Measurements from ENCODE around the gene WDR62. TPM values are rescaled to one million over a fixed set of nuclear protein-coding genes. Genes with fewer than 3 reads are reported as not detected.
"Not testable (repeated sequence)": the region's sequence is repeated elsewhere in the genome, so short reads cannot be mapped to it uniquely, and the experiment has no call there.

Gene WDR62
- polyA plus RNA-seq, 1 donor from 2014 or later: 0.81 TPM

GRCh38 chr19:36051637-36052036 is 3.1 kb upstream of the WDR62 start:
- H3K4me3 Mint-ChIP-seq: peak overlapping the region in 3 of 4 donors; percentile 9 to 60 (median 59)
- no peaks in the 10 kb centered on the region for H3K9me3 Mint-ChIP-seq
- H3K36me3 Mint-ChIP-seq: peaks cover 3% of the 10 kb centered on the region
- H3K4me1 Mint-ChIP-seq: peaks cover 0 to 13% (median 11%) of the 10 kb centered on the region in 3 donors
- H3K27me3 Mint-ChIP-seq: no peaks in the 10 kb centered on the region
- peak overlapping the region in 2 of 3 donors; percentile 80 to 91 for H3K27ac Mint-ChIP-seq

DNA sequence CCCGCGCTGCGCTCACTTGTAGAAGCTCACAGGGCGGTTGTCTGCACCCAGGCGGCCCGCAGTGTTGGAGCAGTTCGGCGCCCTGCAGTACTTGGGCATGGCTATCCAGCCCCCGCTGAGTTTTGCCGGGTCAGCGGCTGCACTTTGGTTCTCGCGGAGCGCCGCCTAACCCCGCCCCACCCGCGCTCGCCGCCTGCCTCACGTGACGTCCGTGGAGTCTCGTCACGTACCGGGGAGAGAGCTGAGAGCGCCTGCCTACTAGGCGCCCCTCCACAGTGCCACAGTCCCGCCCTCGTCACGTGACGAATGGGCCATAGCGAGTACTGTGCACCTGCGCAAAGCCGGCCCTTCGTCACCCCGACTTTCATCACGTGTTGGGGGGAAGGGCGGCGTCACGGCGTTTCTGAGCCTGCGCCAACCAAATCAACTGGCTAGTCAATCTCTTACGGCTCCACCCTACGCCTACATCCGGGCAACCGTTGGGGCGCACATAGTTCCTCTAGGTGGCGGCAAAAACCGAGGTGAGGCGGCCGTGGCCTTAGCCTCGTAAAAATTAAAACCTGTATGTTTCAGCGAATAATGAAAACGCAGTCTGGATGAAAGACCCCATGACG is 471 bp upstream of the WDR62 start, which contains the start of gene THAP8:
THAP8 (minus strand) TSS at position 167 of the 614 bp plus-strand sequence; CDS start at position 99, 68 bp downstream.
- no peaks in the 10 kb centered on the region for H3K9me3 Mint-ChIP-seq
- H3K4me3 Mint-ChIP-seq: peak within 1 kb of the TSS; percentile 91 to 99 (median 98)
- peak within 1 kb of the TSS; percentile 92 to 99 (median 98) for H3K27ac Mint-ChIP-seq
- H3K36me3 Mint-ChIP-seq: peaks cover 5% of the 10 kb centered on the region
- peaks cover 0 to 15% (median 11%) of the 10 kb centered on the region in 3 donors for H3K4me1 Mint-ChIP-seq
- no peaks in the 10 kb centered on the region for H3K27me3 Mint-ChIP-seq

DNA sequence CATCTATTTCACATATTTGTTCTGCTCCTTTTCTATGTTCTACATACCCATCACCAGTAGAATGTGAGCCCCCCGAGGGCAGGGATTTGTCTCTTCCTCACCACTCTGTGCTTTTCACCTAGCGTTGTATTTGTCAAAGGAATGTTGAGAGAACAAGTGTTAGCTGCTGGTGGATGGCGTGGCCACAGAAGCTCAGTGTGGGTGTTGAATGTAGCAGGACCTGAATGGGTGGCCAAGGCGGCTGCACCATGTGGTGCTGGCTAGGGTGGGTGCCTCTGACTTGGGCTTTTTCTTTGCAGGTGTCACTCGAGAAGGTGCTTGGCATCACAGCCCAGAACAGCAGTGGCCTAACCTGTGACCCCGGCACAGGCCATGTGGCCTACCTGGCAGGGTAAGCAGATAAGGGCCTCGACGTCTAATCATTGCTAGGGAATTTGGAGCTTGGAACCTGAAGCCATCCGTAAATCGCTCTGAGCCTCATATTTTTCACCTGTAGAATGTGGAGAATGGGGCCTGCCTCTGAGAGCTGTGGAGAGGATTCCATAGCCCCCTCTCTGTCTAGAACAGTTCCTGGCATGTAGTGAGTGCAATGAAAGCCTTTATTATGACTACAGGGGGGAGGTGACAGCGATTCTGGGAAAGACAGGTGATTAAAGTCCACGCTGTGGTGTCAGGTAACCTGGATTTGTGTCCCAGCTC is 3.9 kb downstream of the WDR62 start:
- Mint-ChIP-seq H3K9me3 (no peaks in the 10 kb centered on the region), H3K27ac (peak overlapping the region in 1 of 3 donors; percentile 81), H3K27me3 (no peaks in the 10 kb centered on the region), H3K4me1 (peaks cover 0 to 10% (median 9%) of the 10 kb centered on the region in 3 donors), H3K4me3 (peak overlapping the region in 2 of 4 donors; percentile 28 to 66), H3K36me3 (peaks cover 1% of the 10 kb centered on the region)

DNA sequence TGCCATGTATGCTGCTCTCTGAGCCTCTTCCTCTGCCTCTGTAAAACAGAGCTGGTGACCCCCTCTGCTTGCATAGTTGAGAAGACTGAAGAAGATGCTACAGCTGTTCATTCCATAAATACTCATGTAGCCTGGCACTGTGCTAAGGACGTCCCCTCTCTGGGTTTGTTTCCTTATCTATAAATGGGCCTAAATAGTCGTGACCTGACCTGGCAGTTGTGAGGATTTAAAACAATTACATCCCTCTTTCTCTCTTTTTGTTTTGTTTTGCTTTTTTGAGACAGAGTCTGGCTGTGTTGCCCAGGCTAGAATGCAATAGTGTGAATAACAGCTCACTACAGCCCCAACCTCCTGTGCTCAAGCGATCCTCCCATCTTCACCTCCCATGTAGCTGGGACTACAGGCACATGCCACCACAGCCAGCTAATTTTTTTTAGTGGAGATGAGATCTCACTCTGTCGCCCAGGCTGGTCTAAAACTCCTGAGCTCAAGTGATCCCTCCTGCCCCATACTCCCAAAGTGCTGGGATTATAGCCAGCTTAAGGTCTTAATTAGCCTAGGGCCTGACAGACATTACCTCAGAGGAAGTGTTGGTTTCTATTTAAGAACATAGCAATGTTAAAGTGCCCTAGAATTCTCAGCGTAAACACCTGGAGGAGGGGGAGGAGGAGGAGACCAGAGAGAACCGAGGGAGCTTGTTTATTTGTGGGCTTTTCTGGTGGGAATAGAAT is 4.6 kb downstream of the WDR62 start:
- H3K4me3 Mint-ChIP-seq: peak overlapping the region in 1 of 4 donors; percentile 66
- H3K27ac Mint-ChIP-seq: peak overlapping the region in 1 of 3 donors; percentile 81
- H3K9me3 Mint-ChIP-seq: no peaks in the 10 kb centered on the region

GRCh38 chr19:36060430-36060829 is 5.7 kb downstream of the WDR62 start:
- Mint-ChIP-seq H3K9me3 (no peaks in the 10 kb centered on the region), H3K36me3 (peaks cover 1% of the 10 kb centered on the region), H3K4me3 (peak overlapping the region in 1 of 4 donors; percentile 24), H3K27me3 (no peaks in the 10 kb centered on the region), H3K4me1 (peaks cover 0 to 4% (median 4%) of the 10 kb centered on the region in 3 donors), H3K27ac (no peak overlapping the region)

More for the DNA sequence above, 4.6 kb downstream of the WDR62 start:
- H3K4me1 Mint-ChIP-seq: peaks cover 0 to 8% (median 7%) of the 10 kb centered on the region in 3 donors
- no peaks in the 10 kb centered on the region for H3K27me3 Mint-ChIP-seq
- peaks cover 1% of the 10 kb centered on the region for H3K36me3 Mint-ChIP-seq

- H3K4me1 Mint-ChIP-seq: peaks cover 0 to 2% (median 0%) of the 10 kb centered on the region in 3 donors
- no peak overlapping the region for H3K4me3 Mint-ChIP-seq
- H3K27ac Mint-ChIP-seq: no peak overlapping the region
- H3K9me3 Mint-ChIP-seq: no peaks in the 10 kb centered on the region
- H3K36me3 Mint-ChIP-seq: peaks cover 1% of the 10 kb centered on the region
- no peaks in the 10 kb centered on the region for H3K27me3 Mint-ChIP-seq
These were observed 6.7 kb downstream of the WDR62 start for GRCh38 chr19:36061367-36061766.

GRCh38 chr19:36064826-36065225 is 10.1 kb downstream of the WDR62 start:
- no peak overlapping the region for H3K27ac Mint-ChIP-seq
- no peak overlapping the region for H3K4me3 Mint-ChIP-seq
- no peaks in the 10 kb centered on the region for H3K9me3 Mint-ChIP-seq
- H3K36me3 Mint-ChIP-seq: no peaks in the 10 kb centered on the region
- no peaks in the 10 kb centered on the region for H3K27me3 Mint-ChIP-seq
- H3K4me1 Mint-ChIP-seq: no peaks in the 10 kb centered on the region

- no peaks in the 10 kb centered on the region for H3K36me3 Mint-ChIP-seq
- H3K27me3 Mint-ChIP-seq: no peaks in the 10 kb centered on the region
- no peaks in the 10 kb centered on the region for H3K4me1 Mint-ChIP-seq
- H3K4me3 Mint-ChIP-seq: no peak overlapping the region
- no peaks in the 10 kb centered on the region for H3K9me3 Mint-ChIP-seq
- no peak overlapping the region for H3K27ac Mint-ChIP-seq
These were observed 13.0 kb downstream of the WDR62 start for GRCh38 chr19:36067681-36068080.

GRCh38 chr19:36068810-36069499 is 14.3 kb downstream of the WDR62 start:
- not testable (repeated sequence) for H3K27ac Mint-ChIP-seq, H3K27me3 Mint-ChIP-seq, H3K36me3 Mint-ChIP-seq, H3K4me1 Mint-ChIP-seq, H3K9me3 Mint-ChIP-seq, H3K4me3 Mint-ChIP-seq

DNA sequence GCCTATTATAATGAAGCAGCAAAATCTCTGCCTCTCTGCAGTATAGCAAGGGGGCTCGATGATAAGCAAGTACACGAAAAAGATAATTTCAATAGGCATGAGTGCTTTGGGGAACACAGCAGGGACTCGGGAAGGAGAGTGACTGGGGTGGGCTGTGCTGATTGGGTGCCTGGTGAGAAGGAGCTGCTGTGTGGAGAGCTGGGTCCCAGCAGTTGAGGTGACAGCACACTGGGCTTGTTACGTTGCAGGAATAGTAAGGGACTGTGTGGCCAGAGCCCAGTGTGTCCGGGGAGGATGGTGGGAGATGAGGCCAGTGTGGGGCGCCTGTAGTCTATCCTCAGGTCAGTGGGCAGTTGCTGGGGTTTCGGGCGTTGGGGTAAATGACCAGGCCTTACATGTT is 17.4 kb downstream of the WDR62 start:
- H3K27me3 Mint-ChIP-seq: no peaks in the 10 kb centered on the region
- no peak overlapping the region for H3K4me3 Mint-ChIP-seq
- no peaks in the 10 kb centered on the region for H3K36me3 Mint-ChIP-seq
- H3K4me1 Mint-ChIP-seq: no peaks in the 10 kb centered on the region
- no peak overlapping the region for H3K27ac Mint-ChIP-seq
- no peaks in the 10 kb centered on the region for H3K9me3 Mint-ChIP-seq

GRCh38 chr19:36073121-36073876 is 18.6 kb downstream of the WDR62 start:
- no peaks in the 10 kb centered on the region for H3K27me3 Mint-ChIP-seq
- no peak overlapping the region for H3K27ac Mint-ChIP-seq
- H3K4me1 Mint-ChIP-seq: no peaks in the 10 kb centered on the region
- peak overlapping the region in 1 of 4 donors; percentile 39 for H3K4me3 Mint-ChIP-seq
- no peaks in the 10 kb centered on the region for H3K9me3 Mint-ChIP-seq
- H3K36me3 Mint-ChIP-seq: no peaks in the 10 kb centered on the region

DNA sequence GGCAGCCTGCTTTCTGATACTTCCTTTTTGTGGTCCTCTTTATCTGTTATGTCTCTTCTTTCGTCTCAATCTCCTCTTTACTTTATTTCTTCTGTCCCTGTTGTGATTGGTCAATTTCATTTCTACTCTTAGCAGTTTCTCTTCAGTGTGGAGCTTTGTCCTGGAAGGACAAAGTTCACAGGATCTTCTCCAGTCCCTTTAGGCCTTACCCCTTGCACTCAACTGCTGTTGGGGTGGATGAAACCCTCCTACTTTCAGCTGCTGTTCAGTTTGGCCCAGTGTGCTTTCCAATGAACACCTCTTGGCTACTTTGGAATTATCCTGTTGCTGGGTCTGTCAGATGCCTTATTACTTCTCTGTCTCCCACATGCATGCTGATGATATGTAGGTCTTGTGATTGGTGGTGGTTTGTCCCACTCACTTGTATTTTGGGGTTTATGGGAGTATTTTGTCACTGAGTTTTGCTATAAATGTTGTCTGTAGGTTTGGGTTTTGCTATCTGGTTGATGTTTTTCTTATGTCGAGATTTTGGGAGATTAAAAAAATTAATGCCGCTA is 24.8 kb downstream of the WDR62 start:
- peaks cover 2% of the 10 kb centered on the region for H3K36me3 Mint-ChIP-seq
- H3K4me1 Mint-ChIP-seq: peaks cover 0 to 4% (median 0%) of the 10 kb centered on the region in 3 donors
- no peaks in the 10 kb centered on the region for H3K9me3 Mint-ChIP-seq
- no peak overlapping the region for H3K27ac Mint-ChIP-seq
- no peaks in the 10 kb centered on the region for H3K27me3 Mint-ChIP-seq
- no peak overlapping the region for H3K4me3 Mint-ChIP-seq

GRCh38 chr19:36081385-36081784 is 26.7 kb downstream of the WDR62 start:
- Mint-ChIP-seq H3K4me1 (peaks cover 0 to 6% (median 0%) of the 10 kb centered on the region in 3 donors), H3K27me3 (no peaks in the 10 kb centered on the region), H3K36me3 (peaks cover 4% of the 10 kb centered on the region), H3K4me3 (no peak overlapping the region), H3K9me3 (no peaks in the 10 kb centered on the region), H3K27ac (no peak overlapping the region)

DNA sequence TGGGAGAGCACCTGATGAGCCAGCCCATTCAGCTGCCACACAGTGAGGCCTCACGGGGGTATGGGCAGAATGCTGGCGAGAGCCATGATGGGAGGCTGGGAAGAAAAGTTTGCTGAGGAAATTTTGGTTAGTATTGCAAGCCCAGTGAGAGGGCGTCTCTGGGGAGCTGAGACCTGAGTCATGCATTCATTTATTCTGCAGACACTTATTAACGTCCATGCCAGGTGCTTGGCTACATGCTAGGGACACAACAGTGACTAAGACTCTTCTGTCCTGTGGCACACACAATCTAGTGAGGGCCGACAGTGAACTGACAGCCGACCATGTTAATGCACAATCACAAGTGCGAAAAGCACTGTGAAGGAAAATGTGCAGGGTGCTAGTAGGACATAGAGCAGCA is 27.2 kb downstream of the WDR62 start:
- Mint-ChIP-seq H3K9me3 (no peaks in the 10 kb centered on the region), H3K27me3 (no peaks in the 10 kb centered on the region), H3K4me1 (peaks cover 0 to 6% (median 0%) of the 10 kb centered on the region in 3 donors), H3K36me3 (peaks cover 6% of the 10 kb centered on the region), H3K4me3 (no peak overlapping the region), H3K27ac (no peak overlapping the region)

Data from IgD-negative memory B cell (primary cell).